ENCODE measurements around the gene NANP. TPM values are rescaled to one million over a fixed set of nuclear protein-coding genes. Genes with fewer than 3 reads are reported as not detected.
A peak's percentile ranks its signal among the peaks of the same experiment; 100 is the strongest.
"Not testable (repeated sequence)": the region's sequence is repeated elsewhere in the genome, so short reads cannot be mapped to it uniquely, and the experiment has no call there.

Gene NANP, protein sequence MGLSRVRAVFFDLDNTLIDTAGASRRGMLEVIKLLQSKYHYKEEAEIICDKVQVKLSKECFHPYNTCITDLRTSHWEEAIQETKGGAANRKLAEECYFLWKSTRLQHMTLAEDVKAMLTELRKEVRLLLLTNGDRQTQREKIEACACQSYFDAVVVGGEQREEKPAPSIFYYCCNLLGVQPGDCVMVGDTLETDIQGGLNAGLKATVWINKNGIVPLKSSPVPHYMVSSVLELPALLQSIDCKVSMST
- 2.4 TPM for polyA plus RNA-seq (ENCODE audit: insufficient read length)

DNA sequence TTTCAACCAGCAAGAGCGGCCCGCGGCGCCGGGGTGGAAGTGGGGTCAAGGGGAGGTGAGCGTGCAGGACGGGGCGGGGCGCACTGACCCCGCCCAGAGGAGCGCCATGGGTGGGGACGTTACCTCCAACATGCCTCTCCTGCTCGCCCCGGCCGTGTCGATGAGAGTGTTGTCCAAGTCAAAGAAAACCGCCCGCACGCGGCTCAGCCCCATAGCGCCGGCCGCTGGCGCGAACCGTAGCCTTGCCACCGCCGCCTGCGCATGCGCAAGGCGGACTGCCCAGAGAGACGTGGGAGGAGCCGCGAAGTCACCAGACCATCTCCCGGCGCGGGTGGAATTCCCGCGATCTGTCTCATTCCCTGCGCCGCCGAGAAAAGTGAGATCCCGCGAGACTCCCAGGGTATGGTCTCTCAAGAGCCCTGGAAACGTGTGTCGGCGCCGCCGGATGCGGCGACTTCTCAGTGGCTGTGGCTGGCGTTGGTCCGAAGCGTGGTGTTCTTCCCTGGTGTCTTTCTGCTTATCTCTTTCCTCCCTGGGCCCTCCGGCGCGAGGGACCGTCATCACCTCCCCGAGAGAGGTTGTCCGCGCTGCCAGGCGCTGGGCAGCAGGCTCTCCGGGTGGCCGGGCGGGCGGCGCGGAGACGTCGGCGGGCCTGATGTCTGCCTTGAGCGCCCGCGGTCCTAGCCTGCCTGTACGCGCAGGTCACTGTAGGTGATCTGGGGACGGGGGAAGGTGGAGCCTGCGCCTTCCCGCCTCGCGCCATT, at the start of gene NANP:
Gene NANP, minus strand, starts transcription at position 279 of the 764 bp plus-strand sequence. Its CDS starts 66 bp downstream, at position 213.
- DNase-seq, result peak; percentile 97

DNA sequence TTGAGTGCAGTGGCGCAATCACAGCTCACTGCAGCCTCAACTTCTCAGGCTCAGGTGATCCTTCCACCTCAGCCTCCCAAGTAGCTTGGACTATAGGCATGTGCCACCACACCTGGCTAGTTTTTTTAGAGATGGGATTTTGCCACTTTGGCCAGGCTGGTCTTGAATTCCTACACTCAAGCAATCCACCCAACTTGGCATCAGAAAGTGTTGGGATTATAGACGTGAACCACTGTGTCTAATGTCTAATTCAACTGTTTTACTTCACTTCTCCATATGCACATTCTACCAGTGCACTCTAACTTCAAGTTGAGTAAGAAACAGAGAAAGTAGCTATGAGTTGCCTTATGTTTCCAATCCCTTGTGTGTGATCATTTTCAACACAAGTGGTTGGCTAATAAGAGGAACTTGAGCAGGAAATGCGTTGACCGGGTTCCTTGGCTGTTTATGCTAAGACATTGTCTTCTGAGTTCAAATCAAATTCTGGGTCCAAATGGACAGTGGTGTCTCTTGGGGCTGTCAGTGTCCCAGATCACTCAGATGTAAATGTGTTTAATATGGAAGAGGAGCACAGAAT, 48.9 kb upstream of the NANP start:
- no peak for DNase-seq

DNA sequence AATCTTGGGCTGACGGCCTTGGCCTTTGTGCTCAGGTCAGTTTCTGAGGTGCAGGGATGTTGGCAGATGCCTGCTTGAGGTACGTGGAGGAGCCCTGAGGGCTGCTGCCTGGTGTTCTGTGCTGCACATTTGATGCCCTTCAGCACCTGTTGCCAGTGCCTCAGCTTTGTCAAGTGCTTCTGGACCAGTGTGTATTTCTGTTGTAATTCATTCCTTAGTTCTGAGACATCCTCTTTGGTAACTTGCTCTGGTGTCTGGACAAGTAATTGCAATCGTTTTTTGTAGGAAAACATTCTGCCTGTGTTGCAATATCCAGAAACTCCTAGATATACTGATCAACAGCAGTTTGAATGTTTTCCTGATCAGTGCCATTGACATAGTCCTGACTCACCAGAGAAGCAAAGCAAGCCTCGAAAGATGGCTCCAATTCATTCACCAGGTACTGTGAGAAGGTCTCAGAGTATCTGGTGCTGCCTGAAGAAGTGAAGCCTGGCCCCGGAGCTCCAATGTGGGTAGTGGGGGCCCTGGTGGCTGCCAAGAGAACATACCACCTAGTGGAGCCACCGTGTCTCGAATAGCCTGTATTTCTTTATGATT, 46.1 kb upstream of the NANP start:
- DNase-seq, result no peak

DNA sequence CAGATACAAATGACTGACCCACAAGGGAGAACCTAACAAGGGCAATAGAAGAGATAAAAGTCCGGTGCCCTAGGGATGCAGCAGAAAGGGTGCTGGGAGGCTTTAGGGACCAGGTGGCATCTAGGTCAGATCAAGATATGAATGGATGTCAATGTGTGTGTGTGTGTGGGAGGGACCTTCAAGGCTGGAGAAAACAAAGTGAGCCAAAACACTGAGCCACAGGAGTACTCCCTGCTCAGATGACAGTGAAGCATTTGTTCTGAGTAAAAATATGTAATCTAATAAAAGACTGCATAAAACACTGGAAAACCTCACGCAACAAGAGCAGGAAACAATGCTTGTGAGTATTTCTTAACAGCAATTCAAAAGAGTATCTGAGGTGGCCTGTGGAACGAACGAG, 44.6 kb upstream of the NANP start:
- no peak for DNase-seq

DNA sequence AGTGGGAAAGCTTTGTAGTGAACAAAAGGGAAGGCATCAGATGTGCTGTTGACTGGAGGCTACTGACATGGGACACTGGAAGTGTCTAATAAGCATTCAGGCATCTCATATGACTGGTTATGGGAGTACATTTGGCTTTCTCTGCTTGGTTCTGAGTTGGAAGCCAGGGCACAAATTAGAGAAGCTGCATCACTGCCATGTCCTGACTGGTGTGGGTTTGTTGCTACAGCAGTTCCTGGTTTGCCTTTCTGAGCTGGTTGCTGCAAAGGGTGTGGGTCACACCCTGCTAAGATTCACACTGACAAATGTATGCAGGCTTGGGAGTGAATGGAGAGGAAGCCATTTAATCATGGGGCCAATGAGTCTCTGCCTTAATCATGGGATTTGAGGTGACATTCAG, 36.2 kb upstream of the NANP start:
- DNase-seq, result no peak

DNA sequence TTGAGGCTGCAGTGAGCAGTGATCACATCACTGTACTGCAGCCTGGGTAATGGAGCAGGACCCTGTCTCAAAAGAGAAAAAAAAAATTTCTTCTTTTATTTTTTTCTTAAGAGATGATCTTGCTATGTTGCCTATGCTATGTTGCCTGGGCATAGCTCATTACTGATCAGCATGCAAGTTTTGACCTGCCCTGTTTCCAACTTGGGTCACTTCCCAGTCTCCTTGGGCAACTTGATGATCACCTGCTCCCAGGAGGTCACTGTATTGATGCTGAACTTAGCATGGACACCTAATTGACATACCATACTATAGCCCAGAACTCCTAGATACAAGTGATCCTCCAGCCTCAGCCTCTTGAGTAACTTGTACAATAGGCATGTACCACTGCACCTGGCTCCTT, 30.7 kb upstream of the NANP start:
- no peak for DNase-seq

DNA sequence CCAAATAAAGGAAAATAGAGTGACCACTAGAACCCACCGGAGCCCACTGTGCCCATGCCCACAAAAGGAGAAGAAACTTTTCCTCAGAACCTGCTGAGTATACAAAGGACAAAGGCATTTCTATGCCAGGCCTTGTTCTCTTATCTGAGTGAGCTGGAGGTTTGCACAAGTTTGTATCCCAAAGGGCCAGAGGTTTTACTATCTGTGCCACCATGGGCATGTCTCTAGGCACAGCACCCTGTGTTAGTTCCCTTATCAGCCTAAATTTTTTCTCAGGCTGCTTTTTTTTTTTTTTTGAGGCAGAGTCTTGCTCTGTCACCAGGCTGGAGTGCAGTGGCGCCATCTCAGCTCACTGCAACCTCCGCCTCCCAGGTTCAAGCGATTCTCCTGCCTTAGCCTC, 29.1 kb upstream of the NANP start:
- not testable (repeated sequence) for DNase-seq

DNA sequence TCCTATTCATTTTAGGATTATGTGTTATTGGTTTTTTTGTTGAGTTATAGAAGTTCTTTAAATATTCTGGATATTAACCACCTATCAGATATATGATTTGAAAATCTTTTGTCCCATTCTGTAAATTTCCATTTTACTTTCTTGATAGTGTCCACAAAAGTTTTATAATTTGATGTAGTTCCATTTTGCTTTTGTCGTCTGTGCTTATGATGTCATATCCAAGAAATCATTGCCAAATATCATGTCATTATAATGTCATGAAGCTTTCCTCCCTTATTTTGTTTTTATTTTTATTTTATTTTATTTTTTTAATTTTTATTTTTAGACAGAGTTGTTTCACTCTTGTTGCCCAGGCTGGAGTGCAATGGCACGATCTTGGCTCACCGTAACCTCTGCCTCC, 21.0 kb upstream of the NANP start:
- DNase-seq, result no peak

DNA sequence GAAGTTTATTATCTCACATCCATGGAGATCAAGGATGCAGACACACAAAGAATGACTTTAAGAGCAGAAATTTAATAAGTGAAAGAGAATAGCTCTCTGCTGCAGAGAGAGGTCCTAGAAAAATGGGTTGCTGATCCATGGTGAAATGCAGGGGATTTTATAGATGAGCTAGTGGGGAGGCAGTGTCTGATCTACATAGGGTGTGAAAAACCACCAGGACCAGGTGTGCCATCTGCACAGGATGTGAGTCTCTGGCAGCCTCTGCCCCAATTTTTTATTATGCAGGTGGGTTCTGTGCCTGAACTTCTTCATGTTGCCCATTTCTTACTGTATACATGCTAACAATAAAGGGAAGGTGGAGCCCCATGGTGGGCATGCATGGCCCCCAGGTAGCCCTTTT, 19.9 kb upstream of the NANP start:
- no peak for DNase-seq

DNA sequence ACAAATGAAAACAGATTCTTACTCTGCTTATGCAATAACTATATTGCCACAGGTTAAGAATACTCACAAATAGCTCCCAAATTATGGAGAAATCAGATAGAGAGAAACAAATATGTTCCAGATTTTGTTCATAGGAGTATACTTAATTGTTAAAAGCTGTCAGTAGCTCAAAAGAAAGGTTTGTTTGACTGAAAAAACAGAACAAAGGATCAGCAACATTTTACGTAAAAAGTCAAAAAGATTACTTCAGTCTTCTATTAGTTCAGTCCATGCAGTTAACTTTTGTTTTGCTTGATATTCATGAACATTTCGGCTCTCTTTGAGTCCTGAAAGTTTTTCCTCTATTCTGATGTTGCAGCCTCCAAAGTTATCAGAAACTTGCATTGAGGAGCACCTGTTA, 13.4 kb upstream of the NANP start:
- DNase-seq, result no peak

DNA sequence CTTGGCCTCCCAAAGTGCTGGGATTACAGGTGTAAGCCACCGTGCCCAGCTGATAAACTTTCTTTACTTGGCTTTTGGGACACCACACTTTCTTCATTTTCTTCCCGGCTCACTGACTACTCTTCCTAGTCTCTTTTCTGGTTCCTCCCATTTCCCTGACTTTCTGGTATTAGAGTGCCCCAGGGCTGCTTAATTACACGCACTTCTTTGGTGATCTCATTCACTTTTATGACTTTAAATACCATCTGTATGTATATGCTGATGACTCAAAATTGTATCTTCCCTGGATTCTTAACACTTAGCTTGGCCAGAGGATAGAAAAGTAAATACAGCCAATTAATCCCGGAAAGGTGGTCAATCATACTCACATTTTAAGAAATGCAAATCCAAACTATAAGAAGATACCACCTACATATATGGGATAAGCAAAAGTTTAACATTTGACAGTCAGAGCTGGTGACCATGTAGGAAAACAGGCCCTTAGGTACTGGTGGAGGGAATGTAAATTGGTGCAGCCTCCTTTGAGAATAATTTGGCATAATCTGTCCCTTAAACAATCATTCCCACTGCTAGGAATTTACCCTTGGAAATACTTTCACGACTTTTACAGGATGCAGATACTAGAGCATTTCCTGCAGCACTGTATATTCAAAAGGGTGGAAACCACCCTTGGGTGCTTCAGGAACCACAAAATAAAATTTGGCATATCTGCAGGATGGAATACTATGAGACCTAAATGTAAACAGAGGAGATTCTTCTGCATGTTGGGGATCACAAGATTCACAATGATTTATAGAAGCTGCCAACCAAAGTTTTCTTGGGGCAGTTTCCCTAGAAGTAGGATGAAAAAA, 9.4 kb upstream of the NANP start:
- no peak for DNase-seq

DNA sequence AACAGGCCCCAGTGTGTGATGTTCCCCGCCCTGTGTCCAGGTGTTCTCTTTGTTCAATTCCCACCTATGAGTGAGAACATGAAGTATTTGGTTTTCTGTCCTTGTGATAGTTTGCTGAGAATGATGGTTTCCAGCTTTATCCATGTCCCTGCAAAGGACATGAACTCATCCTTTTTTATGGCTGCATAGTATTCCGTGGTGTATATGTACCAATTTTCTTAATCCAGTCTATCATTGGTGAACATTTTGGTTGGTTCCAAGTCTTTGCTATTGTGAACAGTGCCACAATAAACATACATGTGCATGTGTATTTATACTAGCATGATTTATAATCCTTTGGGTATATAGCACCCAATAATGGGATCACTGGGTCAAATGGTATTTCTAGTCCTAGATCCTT, 6.8 kb upstream of the NANP start:
- not testable (repeated sequence) for DNase-seq

DNA sequence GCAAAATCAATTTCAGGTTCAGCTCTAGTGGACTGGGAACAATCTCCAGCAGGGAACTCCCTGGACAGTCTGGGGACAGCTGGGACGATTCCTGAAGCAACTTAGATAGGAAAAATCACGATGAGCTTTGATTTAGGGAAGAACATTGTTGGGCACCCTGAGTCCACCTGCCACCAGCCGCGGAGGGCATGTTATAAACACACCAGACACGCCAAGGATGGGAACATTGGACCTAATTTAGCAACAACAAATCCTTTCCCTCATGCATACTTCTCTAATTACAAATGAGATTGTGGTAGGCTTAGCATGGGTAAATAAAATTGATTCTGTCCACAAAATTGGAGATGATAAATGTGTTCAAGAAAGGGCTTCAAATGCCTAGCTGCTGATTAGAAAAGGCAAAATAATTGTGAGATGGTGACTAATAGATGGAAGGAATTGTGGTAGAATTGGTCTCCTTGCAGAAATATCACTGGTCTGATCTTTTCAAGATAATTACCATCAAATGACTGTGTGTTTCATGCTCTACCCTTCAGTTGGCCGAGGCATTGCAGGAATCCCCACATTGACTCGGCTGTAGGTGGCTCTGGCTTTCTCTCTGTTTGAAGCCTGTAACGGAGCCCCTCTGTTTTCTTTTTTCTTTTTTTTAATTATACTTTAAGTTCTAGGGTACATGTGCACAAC, 6.1 kb upstream of the NANP start:
- DNase-seq, result no peak

DNA sequence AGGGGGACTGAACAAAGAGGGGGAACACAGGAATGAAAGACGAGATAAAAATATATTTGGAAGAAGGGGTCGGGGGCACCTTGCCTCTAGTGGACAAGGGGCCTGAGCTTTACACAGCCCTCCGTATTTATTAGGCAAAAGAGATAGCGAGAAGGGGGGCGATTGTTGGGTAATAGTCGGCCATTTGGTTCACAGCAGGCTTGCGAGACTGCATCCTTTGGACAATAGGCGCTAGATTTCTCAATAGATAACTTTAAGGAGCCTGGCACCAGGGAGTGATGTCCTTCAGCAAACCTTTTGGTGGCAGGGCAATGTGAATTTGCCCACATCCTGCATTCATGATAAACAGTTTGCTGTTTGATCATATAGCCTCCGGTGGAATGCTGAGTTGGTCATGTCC, 3.0 kb upstream of the NANP start:
- no peak for DNase-seq

DNA sequence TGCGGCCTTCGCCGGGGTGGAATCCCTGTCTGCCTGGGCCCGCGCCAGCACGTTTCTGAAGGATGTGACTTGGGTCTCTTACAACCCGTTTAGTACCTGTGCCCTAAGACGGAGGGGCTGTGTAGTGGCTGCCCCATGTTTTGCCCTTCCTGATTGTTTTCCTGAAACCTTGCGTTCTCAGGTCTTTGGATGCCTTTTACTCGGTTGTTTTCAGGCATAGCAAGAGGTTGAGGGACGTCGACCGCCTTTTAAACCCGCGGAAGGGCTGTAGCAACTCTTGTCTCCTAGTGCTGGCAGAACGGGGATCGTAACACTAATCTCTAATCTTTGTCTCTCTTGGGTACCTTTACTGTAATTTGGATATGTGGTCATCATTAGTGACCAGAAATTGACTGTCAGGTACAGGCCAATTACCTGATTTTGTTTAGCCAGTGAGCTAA, 706 bp upstream of the NANP start:
- DNase-seq, result no peak

DNA sequence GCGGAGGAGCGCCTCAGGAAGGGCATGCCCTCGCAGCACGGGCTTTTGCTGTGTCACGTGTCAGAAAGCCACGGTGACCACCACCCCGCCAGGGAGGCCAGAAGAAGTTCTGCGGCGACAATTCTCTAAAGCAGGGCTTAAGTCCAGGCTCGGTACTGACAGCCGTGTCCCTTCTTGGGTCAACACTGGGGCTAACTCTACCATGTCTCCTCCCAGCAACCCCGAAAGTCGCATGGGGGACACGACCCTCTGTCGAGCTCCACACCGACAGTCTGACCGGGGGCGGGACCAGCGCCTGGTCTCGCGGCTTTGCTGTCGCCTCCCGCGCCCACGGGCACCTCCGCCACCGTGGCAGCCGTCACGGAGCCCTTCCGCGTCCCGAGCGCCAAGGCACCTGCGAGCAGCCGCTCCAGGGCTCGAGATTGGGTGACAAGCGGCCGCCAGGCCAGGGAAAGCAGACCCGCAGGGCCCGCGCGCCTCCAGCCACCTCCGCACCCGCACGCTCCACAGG, 534 bp downstream of the NANP start:
- peak; percentile 43 for DNase-seq

DNA sequence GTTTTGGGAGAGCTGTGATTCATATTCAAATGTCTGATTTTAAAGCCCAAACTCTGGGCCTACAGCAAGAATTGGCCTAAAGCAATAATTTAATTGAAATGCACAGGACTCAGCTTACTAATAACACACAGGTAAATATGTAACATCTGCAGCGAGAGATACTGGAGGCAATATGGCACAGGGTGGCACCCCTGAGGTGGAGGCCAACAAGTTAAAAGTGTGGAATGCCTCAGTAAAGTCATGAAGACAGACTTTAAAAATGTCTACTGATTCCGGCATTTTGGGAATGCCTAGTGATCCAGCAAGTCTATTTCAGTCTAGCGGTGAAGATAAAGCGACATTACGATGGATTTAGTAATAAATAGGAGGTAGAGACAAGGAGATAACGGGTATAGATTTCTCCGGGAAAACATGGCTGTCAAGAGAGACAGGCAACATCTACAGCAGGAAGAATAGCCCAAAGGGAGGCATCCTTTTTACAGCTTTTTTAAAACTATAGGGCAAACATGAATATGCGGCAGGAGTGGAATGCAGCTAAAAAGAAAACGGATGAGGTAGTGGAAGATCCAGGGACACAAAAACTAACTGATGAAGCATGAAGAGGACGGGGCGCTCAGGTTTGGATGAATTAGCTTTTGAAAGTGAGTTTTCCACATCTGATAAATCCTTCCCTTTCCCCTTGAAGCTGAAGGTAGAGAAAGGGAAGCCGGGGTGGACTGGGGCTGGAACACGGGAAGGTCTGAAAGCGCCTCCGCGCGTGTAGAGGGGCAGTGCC, 1.2 kb downstream of the NANP start:
- DNase-seq, result no peak

DNA sequence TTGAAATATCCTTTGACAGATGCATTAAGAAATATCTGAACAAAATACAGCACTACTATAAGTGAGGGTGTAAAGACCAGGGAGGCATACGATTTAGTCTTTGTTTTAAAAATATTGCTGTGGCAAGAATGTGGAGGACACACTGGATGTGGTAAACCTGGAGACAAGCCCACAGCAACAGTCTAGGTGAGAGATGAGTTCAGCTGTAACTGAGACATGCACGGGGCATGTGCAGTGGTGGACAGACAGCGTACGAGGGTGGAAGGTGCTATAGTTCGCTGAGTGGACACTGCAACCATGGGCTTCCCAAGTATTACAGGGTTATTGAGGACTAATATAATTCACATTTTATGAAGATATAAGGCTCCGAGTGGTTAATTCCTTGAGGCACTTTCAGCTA, 1.8 kb downstream of the NANP start:
- no peak for DNase-seq

DNA sequence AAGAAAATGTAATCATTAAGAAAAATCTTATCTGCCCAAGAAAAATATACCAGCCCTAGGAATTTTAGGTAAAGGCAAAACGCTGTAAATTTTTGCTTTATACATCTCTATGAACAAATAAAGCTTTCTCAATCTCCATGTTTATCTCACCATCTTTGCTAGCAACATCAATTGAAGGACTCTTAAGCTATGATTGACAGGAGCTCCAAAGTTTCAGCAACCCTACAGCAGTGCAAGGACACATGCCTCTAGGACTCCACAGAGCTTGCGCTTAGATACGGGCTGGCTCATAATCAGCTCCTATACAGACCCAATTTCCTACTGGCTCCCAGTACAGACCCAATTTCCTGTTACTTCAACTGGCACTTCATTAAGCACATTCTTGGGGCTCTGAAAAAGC, 4.3 kb downstream of the NANP start:
- no peak for DNase-seq

DNA sequence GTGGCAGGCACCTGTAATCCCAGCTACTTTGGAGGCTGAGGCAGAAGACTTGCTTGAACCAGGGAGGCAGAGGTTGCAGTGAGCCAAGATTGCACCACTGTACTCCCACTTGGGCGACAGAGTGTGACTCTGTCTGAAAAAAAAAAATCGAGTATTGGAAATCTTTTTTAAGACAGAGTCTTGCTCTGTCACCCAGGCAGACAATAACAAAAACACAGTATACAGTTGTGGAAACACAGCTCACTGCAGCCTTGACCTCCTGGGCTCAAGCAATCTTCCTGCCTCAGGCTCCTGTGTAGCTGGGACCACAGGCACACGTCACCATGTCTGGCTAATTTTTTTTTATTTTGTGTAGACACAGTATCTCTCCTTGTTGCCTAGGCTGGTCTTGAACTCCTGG, 15.0 kb downstream of the NANP start:
- DNase-seq, result no peak
